ENCODE data around the gene SENP5. TPM values are rescaled to one million over a fixed set of nuclear protein-coding genes. Genes with fewer than 3 reads are reported as not detected.
"Not testable (repeated sequence)": the region's sequence is repeated elsewhere in the genome, so short reads cannot be mapped to it uniquely, and the experiment has no call there.

Gene SENP5
- total RNA-seq, 2 donors from 2014 or later: 29.4 to 77.6 TPM

DNA sequence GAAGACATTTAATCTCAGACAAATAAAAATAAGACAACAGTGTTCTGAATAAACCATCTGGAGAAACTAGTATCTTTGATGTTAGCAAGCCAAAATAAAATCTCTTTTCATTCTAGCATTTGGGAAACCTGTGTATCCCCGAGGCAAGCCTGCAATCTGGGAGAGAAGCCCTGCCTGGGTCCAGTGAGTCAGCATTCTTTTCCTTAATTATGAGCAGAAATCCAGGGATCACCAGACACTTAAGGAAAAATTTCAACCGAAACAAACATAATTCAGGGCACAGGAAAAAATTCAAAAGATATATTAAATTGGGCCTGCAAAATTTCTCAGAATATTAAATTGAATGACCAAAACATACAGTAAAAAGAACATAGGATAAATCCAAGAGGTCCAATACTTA, 70.4 kb downstream of the SENP5 start:
- ATAC-seq (ENCODE audit: insufficient number of reproducible peaks, low FRiP score, low read depth): no peak
- DNase-seq (ENCODE audit: low spot score): no peak
- Histone ChIP-seq H3K4me3 (no peak overlapping the region), H3K4me1 (ENCODE audit: control insufficient read depth in 1 of 2, low read depth in 2 of 2) (peaks cover 8 to 18% of the 10 kb centered on the region in 2 donors), H3K27ac (no peak overlapping the region), H3K36me3 (peaks cover 39% of the 10 kb centered on the region), H3K27me3 (replicated peaks; ENCODE audit: insufficient read depth) (no peaks in the 10 kb centered on the region), H3K9me3 (no peaks in the 10 kb centered on the region)
- TF ChIP-seq, protein P1, sequence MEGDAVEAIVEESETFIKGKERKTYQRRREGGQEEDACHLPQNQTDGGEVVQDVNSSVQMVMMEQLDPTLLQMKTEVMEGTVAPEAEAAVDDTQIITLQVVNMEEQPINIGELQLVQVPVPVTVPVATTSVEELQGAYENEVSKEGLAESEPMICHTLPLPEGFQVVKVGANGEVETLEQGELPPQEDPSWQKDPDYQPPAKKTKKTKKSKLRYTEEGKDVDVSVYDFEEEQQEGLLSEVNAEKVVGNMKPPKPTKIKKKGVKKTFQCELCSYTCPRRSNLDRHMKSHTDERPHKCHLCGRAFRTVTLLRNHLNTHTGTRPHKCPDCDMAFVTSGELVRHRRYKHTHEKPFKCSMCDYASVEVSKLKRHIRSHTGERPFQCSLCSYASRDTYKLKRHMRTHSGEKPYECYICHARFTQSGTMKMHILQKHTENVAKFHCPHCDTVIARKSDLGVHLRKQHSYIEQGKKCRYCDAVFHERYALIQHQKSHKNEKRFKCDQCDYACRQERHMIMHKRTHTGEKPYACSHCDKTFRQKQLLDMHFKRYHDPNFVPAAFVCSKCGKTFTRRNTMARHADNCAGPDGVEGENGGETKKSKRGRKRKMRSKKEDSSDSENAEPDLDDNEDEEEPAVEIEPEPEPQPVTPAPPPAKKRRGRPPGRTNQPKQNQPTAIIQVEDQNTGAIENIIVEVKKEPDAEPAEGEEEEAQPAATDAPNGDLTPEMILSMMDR (IDR thresholded peaks at IDR 0.05): no peak

DNA sequence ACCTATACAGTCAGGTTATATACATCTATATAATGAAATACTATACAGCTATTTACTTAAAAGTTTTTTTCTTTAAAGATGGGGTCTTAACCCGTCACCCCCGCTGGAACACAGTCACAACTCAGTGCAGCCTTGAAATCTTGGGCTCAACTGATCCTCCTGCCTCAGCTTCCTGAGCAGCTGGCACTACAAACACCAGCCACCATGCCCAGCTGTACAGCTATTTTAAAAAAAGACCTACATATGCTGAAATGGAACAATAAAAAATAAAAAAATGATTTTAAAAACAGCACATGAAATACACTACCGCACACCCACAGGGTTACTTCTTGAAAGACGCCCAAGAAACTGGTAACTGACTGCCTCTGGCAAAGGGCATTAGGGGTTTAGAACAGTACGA, 70.9 kb downstream of the SENP5 start:
- DNase-seq (ENCODE audit: low spot score): no peak
- H3K4me3 ChIP-seq: no peak overlapping the region
- peaks cover 39% of the 10 kb centered on the region for H3K36me3 ChIP-seq
- H3K27me3 ChIP-seq (replicated peaks; ENCODE audit: insufficient read depth): no peaks in the 10 kb centered on the region
- TF ChIP-seq, protein P1 (IDR thresholded peaks at IDR 0.05): no peak
- H3K4me1 ChIP-seq (ENCODE audit: control insufficient read depth in 1 of 2, low read depth in 2 of 2): peaks cover 10 to 23% of the 10 kb centered on the region in 2 donors
- ATAC-seq (ENCODE audit: insufficient number of reproducible peaks, low FRiP score, low read depth): no peak
- no peak overlapping the region for H3K27ac ChIP-seq
- H3K9me3 ChIP-seq: no peaks in the 10 kb centered on the region

DNA sequence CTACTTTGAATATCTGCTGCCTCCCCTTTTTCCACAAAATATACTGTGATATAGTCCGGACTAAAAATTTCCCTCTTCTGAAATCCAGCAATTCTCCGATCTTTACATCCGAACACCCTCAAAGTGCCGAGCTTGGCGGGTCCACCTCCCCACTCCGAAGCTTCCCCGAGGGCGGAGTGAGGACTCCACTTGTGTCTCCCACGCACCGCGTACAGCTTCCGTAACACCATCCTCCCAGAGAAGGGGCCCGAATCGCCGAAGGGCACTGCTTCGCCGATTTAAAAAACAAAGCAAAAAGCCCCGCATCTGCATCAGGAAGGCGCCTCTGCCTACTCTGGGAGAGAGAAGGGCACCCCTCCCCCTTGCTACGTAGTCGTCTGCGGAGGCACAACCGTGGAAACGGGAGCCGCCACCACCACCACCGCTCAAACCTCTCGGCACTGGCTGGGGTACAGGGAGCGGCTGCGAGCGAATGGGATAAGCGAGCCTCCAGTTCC, 74.1 kb downstream of the SENP5 start:
- Histone ChIP-seq H3K4me3 (peak overlapping the region; percentile 76), H3K9me3 (no peaks in the 10 kb centered on the region), H3K27me3 (replicated peaks; ENCODE audit: insufficient read depth) (no peaks in the 10 kb centered on the region), H3K27ac (peak overlapping the region; percentile 78 to 89), H3K36me3 (peaks cover 19% of the 10 kb centered on the region), H3K4me1 (ENCODE audit: control insufficient read depth in 1 of 2, low read depth in 2 of 2) (peaks cover 14 to 31% of the 10 kb centered on the region in 2 donors)
- TF ChIP-seq, protein P1 (IDR thresholded peaks at IDR 0.05): no peak
- DNase-seq (ENCODE audit: low spot score) (no peak), ATAC-seq (ENCODE audit: insufficient number of reproducible peaks, low FRiP score, low read depth) (peak; percentile 49)

DNA sequence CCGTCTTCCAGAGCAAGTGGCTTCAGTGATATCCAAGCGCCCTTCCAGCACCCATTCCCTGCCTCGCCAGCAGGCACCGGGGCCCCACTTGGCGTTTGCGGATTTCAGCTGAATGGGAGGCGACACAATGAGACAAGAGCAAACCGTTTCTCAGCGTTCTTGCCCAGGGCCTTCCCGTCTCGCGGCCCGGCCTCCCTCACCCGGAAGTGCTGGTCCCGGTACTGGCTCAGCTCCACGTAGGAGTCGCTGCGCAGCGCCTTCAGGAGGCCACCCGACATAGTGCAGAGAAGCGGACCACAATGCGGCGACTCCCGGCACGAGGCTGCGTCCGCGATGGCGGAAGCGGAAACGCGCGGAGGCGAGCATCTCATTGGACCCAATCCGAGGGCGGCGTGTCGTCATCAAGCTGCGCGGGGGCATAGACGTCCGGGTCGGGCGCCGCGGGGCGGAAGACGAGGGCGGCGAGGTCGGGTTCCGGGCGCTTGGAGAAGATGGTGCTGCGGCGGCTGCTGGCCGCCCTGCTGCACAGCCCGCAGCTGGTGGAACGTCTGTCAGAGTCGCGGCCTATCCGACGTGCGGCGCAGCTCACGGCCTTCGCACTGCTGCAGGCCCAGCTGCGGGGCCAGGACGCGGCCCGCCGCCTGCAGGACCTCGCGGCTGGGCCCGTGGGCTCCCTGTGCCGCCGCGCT, 74.7 kb downstream of the SENP5 start, which contains the start of gene NCBP2:
Gene NCBP2, minus strand, starts transcription at position 303 of the 689 bp plus-strand sequence. Its CDS starts 25 bp downstream, at position 278.
- ATAC-seq (ENCODE audit: insufficient number of reproducible peaks, low FRiP score, low read depth): peak; percentile 91
- TF ChIP-seq, protein P1 (IDR thresholded peaks at IDR 0.05): peak; percentile 46
- Histone ChIP-seq H3K27ac (peak within 1 kb of the TSS; percentile 78 to 91), H3K4me3 (peak within 1 kb of the TSS; percentile 76), H3K27me3 (replicated peaks; ENCODE audit: insufficient read depth) (no peaks in the 10 kb centered on the region), H3K4me1 (ENCODE audit: control insufficient read depth in 1 of 2, low read depth in 2 of 2) (peaks cover 14 to 31% of the 10 kb centered on the region in 2 donors), H3K9me3 (no peaks in the 10 kb centered on the region), H3K36me3 (peaks cover 13% of the 10 kb centered on the region)
- DNase-seq (ENCODE audit: low spot score): peak; percentile 96

DNA sequence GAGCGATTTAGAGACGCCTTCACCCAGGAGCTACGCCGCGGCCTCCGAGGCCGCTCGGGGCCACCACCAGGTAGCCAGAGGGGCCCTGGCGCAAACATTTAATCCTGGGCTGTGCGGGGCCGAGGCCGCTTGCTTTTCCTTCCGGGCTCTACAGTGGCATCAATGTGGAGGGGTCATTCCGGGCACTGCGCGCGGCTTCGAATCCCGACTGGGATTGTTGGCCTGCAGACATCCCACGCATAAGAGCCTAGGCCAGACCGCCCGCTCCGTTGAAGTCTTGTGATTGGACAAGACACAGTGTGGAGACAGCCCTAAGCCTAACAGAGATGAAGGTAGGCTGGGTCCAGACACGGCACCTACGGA, 75.2 kb downstream of the SENP5 start:
- H3K9me3 ChIP-seq: no peaks in the 10 kb centered on the region
- peaks cover 14 to 31% of the 10 kb centered on the region in 2 donors for H3K4me1 ChIP-seq (ENCODE audit: control insufficient read depth in 1 of 2, low read depth in 2 of 2)
- DNase-seq (ENCODE audit: low spot score) (no peak), ATAC-seq (ENCODE audit: insufficient number of reproducible peaks, low FRiP score, low read depth) (no peak)
- H3K27me3 ChIP-seq (replicated peaks; ENCODE audit: insufficient read depth): no peaks in the 10 kb centered on the region
- H3K36me3 ChIP-seq: peaks cover 8% of the 10 kb centered on the region
- peak overlapping the region; percentile 78 to 91 for H3K27ac ChIP-seq
- H3K4me3 ChIP-seq: peak overlapping the region; percentile 76
- TF ChIP-seq, protein P1 (IDR thresholded peaks at IDR 0.05): no peak

DNA sequence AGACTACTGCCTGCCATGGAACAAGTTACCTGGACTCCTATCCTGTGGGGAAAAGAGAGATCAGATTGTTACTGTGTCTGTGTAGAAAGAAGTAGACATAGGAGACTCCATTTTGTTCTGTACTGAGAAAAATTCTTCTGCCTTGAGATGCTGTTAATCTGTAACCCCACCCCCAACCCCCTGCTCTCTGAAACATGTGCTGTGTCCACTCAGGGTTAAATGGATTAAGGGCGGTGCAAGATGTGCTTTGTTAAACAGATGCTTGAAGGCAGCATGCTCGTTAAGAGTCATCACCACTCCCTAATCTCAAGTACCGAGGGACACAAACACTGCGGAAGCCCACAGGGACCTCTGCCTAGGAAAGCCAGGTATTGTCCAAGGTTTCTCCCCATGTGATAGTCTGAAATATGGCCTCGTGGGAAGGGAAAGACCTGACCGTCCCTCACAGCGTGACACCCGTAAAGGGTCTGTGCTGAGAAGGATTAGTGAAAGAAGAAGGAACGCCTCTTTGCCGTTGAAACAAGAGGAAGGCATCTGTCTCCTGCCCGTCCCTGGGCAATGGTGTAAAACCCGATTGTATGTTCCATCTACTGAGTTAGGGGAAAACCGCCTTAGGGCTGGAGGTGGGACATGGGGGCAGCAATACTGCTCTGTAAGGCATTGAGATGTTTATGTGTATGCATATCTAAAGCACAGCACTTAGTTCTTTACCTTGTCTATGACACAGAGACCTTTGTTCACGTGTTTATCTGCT, 76.5 kb downstream of the SENP5 start:
- peaks cover 14 to 31% of the 10 kb centered on the region in 2 donors for H3K4me1 ChIP-seq (ENCODE audit: control insufficient read depth in 1 of 2, low read depth in 2 of 2)

More for the DNA sequence above, 76.5 kb downstream of the SENP5 start:
- H3K9me3 ChIP-seq; H3K27me3 ChIP-seq (replicated peaks; ENCODE audit: insufficient read depth); ATAC-seq (ENCODE audit: insufficient number of reproducible peaks, low FRiP score, low read depth); H3K36me3 ChIP-seq; DNase-seq (ENCODE audit: low spot score); H3K27ac ChIP-seq: not testable (repeated sequence)
- H3K4me3 ChIP-seq: peak overlapping the region; percentile 76

Data from thoracic aorta (tissue), 2 donors.